Stomach (tissue), 9 donors: ENCODE measurements around the gene MMEL1. TPM values are rescaled to one million over a fixed set of nuclear protein-coding genes. Genes with fewer than 3 reads are reported as not detected.

Source experiments
- DNase-seq, 2 donors: peaks; one replicate each; pipeline versions ENCODE4 v3.0.0 to v3.0.0-alpha.2; 2013 to 2019
- H3K27ac ChIP-seq, 5 donors: fragments of 200-600 bp in 4 of 5; sonication (generic) in 4 of 5; one replicate each; pipeline ENCODE4 v1.5.1; 2013 to 2019; ENCODE audit warnings: mild to moderate bottlenecking in 1 of 5, moderate library complexity in 1 of 5
- H3K27me3 ChIP-seq, 3 donors: fragments of 200-600 bp; sonication (generic); one replicate each; pipeline ENCODE4 v1.5.1; 2017 to 2019; ENCODE audit warnings: mixed run types in 1 of 3
- H3K36me3 ChIP-seq, 4 donors: fragments of 200-600 bp; sonication (generic); 1 replicate in 3 of 4; 2 replicates in 1 of 4; pipeline ENCODE4 v1.5.1; 2016 to 2019
- H3K4me1 ChIP-seq, 4 donors: fragments of 200-600 bp; sonication (generic); one replicate each; pipeline ENCODE4 v1.5.1; 2016 to 2019
- H3K4me3 ChIP-seq, 4 donors: fragments of 200-600 bp; sonication (generic) in 3 of 4; one replicate each; pipeline ENCODE4 v1.5.1; 2016 to 2019; ENCODE audit warnings: mild to moderate bottlenecking in 1 of 4
- H3K9me3 ChIP-seq, 4 donors: fragments of 200-600 bp; sonication (generic); one replicate each; pipeline ENCODE4 v1.5.1; 2016 to 2019
- CTCF ChIP-seq, 7 experiments: fragments of 450-650 bp in 4 of 7; fragments of 200-600 bp in 3 of 7; sonication (generic) in 3 of 7; IDR thresholded peaks; one replicate each; pipeline ENCODE4 v1.5.1; 2016 to 2019; ENCODE audit warnings: antibody characterized with exemption in 7 of 7, control low read depth in 2 of 7, mild to moderate bottlenecking in 1 of 7
- EP300 ChIP-seq: sonication (generic); formaldehyde crosslinking; IDR thresholded peaks from one replicate; pipeline ENCODE4 v1.6.1; 2017; ENCODE audit warnings: antibody characterized with exemption
- POLR2A ChIP-seq, 4 donors: fragments of 450-650 bp; IDR thresholded peaks; one replicate each; pipeline ENCODE4 v1.6.1; 2016; ENCODE audit warnings: antibody characterized with exemption in 4 of 4, control low read depth in 2 of 4, mild to moderate bottlenecking in 1 of 4, moderate library complexity in 1 of 4
- POLR2AphosphoS5 ChIP-seq, 3 donors: sonication (generic); formaldehyde crosslinking; IDR thresholded peaks; one replicate each; pipeline ENCODE4 v1.6.1; 2016; ENCODE audit warnings: antibody characterized with exemption in 3 of 3
- WGBS, 5 donors: extraction: QIAGEN DNeasy Blood & Tissue Kit in 3 of 5; methylation state at CpG; one replicate each; pipeline versions ENCODE4 v1.1.5 to v1.1.7; 2013 to 2018; 5-methylcytosine and 5-hydroxymethylcytosine counted together
- intact Hi-C: fragments of 100-400 bp; cut with DNase I; formaldehyde crosslinking; loops from one replicate; pipeline ENCODE4 v1.15.1; 2023; ENCODE audit warnings: low total_unique reads
- polyA plus RNA-seq, 3 donors: library from polyadenylated mRNA; stranded (reverse); fragments of 200-250 nt; gene quantifications; one replicate each; pipeline ENCODE4 v1.2.3, GENCODE V29; 2013
- total RNA-seq, 5 donors: library from RNA; depleted of rRNA; stranded (reverse); fragments of >200 nt; gene quantifications; one replicate each; pipeline versions ENCODE4 v1.1.0 to v1.2.3, GENCODE V29; 2014 to 2016
- donor health status: healthy with polysubstance abuse.
- donor health status: Bipolar disorder and iron deficiency.
- donor health status: healthy.

MMEL1 gene
- total and polyA plus RNA-seq, 8 donors, result 1.3 to 190 (median 23.6) TPM

- peaks cover 0 to 16% (median 0%) of the 10 kb centered on the region in 3 donors for H3K27me3 ChIP-seq
- WGBS, 5 donors, result 88 to 97% (median 90%) methylated on average over 5 of the region's 5 CpGs
- TF ChIP-seq EP300 (no peak), CTCF (IDR thresholded peaks at IDR 0.05) (no peak), POLR2A (IDR thresholded peaks at IDR 0.05) (no peak), POLR2AphosphoS5 (IDR thresholded peaks at IDR 0.05) (no peak)
- H3K36me3 ChIP-seq, result peaks cover 0 to 22% (median 11%) of the 10 kb centered on the region in 4 donors
- H3K4me3 ChIP-seq, result no peak overlapping the region
- intact Hi-C loops, result no loop called here
- no peak for DNase-seq
- no peaks in the 10 kb centered on the region for H3K9me3 ChIP-seq
- H3K27ac ChIP-seq, result no peak overlapping the region
- peaks cover 26 to 55% (median 42%) of the 10 kb centered on the region in 4 donors for H3K4me1 ChIP-seq
Measured at GRCh38 chr1:2591233-2591580, 41.6 kb downstream of the MMEL1 start.

- no peak for DNase-seq
- intact Hi-C loops, result no loop called here
- TF ChIP-seq CTCF (IDR thresholded peaks at IDR 0.05), result no peak
- TF ChIP-seq POLR2A (IDR thresholded peaks at IDR 0.05), result no peak
- no peak for TF ChIP-seq POLR2AphosphoS5 (IDR thresholded peaks at IDR 0.05)
- no peak for TF ChIP-seq EP300
- WGBS, 5 donors, result 87 to 94% (median 92%) methylated on average over 14 to 31 of the region's 31 CpGs
- H3K9me3 ChIP-seq, result no peaks in the 10 kb centered on the region
- peaks cover 0 to 16% (median 0%) of the 10 kb centered on the region in 3 donors for H3K27me3 ChIP-seq
- no peak overlapping the region for H3K4me3 ChIP-seq
- no peak overlapping the region for H3K27ac ChIP-seq
- H3K4me1 ChIP-seq, result peaks cover 31 to 57% (median 46%) of the 10 kb centered on the region in 4 donors
- peaks cover 0 to 22% (median 11%) of the 10 kb centered on the region in 4 donors for H3K36me3 ChIP-seq
Measured at GRCh38 chr1:2590233-2591141, 42.3 kb downstream of the MMEL1 start.

GRCh38 chr1:2589431-2590232 is 43.2 kb downstream of the MMEL1 start:
- intact Hi-C loops, result loop anchor here (10.0 kb wide), 1 partner anchor 55 kb away; no protein-coding TSS in a partner anchor
- Histone ChIP-seq H3K4me3 (no peak overlapping the region), H3K27me3 (peaks cover 0 to 14% (median 0%) of the 10 kb centered on the region in 3 donors), H3K36me3 (peaks cover 0 to 22% (median 11%) of the 10 kb centered on the region in 4 donors), H3K4me1 (peaks cover 39 to 66% (median 54%) of the 10 kb centered on the region in 4 donors), H3K9me3 (no peaks in the 10 kb centered on the region), H3K27ac (no peak overlapping the region)
- 86 to 90% (median 89%) methylated on average over 23 to 25 of the region's 25 CpGs for WGBS, 5 donors
- TF ChIP-seq POLR2A (IDR thresholded peaks at IDR 0.05) (no peak), EP300 (no peak), CTCF (IDR thresholded peaks at IDR 0.05) (no peak), POLR2AphosphoS5 (IDR thresholded peaks at IDR 0.05) (no peak)
- no peak for DNase-seq
